Fibroblast of the aortic adventitia (primary cell): ENCODE data around the gene DNAJC11. TPM values are rescaled to one million over a fixed set of nuclear protein-coding genes. Genes with fewer than 3 reads are reported as not detected.

ENCODE experiments used
- DNase-seq: peaks from one replicate; pipeline ENCODE4 v3.0.0-alpha.2; 2010; ENCODE audit warnings: low read depth
- H3K4me3 ChIP-seq: 2 replicates; pipeline ENCODE4 v1.5.1; 2011; ENCODE audit warnings: low read depth, mild to moderate bottlenecking, control low read depth, low read length, moderate library complexity
- total RNA-seq: library from RNA; depleted of rRNA; stranded (reverse); fragments of >200 nt; gene quantifications from 2 replicates; pipeline ENCODE4 v1.2.3, GENCODE V29; 2012; ENCODE audit warnings: low replicate concordance
- TF ChIP-seq, protein P1 (sequence below): IDR thresholded peaks from 2 replicates; pipeline ENCODE4 v1.5.1; 2011; ENCODE audit warnings: mild to moderate bottlenecking, low read length, control low read depth, inconsistent platforms; ENCODE audit not compliant: insufficient read depth

The DNAJC11 gene
- total RNA-seq, 1 donor, result 29.5 TPM

GRCh38 chr1:6631058-6631457, 70.6 kb downstream of the DNAJC11 start:
- no peak overlapping the region for H3K4me3 ChIP-seq
- no peak for DNase-seq
- TF ChIP-seq, protein P1, sequence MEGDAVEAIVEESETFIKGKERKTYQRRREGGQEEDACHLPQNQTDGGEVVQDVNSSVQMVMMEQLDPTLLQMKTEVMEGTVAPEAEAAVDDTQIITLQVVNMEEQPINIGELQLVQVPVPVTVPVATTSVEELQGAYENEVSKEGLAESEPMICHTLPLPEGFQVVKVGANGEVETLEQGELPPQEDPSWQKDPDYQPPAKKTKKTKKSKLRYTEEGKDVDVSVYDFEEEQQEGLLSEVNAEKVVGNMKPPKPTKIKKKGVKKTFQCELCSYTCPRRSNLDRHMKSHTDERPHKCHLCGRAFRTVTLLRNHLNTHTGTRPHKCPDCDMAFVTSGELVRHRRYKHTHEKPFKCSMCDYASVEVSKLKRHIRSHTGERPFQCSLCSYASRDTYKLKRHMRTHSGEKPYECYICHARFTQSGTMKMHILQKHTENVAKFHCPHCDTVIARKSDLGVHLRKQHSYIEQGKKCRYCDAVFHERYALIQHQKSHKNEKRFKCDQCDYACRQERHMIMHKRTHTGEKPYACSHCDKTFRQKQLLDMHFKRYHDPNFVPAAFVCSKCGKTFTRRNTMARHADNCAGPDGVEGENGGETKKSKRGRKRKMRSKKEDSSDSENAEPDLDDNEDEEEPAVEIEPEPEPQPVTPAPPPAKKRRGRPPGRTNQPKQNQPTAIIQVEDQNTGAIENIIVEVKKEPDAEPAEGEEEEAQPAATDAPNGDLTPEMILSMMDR, result no peak

DNA sequence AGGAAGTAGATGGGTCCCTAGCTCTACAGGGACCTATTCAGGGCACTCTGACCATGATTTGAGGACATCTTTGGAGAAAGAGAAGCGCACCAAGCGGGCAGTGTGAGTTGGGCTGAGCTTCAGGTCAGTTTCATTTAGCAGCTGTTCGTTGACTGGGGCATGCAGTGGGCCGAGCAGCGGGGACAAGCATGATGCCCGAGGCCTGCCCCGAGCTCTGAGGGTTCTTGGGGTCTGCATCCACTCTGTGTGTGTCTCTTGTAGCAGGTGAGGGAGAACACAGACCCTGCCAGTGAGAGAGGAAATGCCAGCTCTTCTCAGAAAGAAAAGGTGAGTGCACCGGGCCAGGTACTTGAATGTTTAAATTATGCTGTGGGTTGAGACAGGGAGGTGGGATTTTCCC, 71.6 kb downstream of the DNAJC11 start:
- DNase-seq, result no peak
- TF ChIP-seq, protein P1, result no peak
- no peak overlapping the region for H3K4me3 ChIP-seq

DNA sequence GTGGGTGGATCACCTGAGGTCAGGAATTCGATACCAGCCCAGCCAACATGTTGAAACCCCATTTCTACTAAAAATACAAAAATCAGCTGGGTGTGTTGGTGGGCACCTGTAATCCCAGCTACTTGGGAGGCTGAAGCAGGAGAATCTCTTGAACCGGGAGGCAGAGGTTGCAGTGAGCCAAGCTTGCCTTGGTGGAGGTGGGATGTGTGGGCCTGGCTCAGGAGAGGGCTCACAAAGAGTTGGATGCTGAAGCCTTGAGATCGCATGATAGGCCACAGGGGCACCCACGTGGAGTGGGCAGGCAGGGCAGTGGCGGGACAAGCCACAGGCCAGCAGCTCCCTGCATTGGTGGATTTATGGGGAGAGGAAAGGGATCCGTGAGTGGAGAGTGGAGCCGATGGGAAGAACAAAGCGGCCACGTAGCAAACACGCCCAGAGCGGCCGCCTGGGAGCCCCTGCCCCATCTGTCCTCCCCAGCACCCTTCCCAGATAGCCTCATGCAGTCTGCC, 72.6 kb downstream of the DNAJC11 start:
- no peak for DNase-seq
- TF ChIP-seq, protein P1, result no peak
- H3K4me3 ChIP-seq, result no peak overlapping the region

GRCh38 chr1:6627841-6628545, 73.6 kb downstream of the DNAJC11 start:
- DNase-seq, result no peak
- H3K4me3 ChIP-seq, result no peak overlapping the region
- TF ChIP-seq, protein P1, result no peak

DNA sequence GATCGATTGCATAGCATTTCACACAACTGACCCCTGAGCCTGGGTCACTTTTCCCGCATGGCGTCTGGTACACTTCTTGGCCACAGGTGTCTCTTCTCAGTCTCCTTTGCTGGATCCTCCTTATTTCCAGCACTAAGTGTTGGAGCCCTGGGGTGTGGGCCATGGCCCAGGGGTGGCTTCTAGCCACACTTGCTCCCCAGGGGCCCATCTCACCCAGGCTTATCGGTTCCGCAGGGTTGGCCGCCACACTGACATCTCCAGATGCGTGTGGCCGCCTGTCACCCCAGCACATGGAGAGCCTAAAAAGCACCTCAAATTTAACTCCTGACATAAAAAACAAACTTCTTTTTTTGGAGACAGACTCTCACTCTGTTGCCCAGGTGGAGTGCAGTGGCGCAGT, 74.6 kb downstream of the DNAJC11 start:
- TF ChIP-seq, protein P1, result no peak
- DNase-seq, result no peak
- H3K4me3 ChIP-seq, result no peak overlapping the region

DNA sequence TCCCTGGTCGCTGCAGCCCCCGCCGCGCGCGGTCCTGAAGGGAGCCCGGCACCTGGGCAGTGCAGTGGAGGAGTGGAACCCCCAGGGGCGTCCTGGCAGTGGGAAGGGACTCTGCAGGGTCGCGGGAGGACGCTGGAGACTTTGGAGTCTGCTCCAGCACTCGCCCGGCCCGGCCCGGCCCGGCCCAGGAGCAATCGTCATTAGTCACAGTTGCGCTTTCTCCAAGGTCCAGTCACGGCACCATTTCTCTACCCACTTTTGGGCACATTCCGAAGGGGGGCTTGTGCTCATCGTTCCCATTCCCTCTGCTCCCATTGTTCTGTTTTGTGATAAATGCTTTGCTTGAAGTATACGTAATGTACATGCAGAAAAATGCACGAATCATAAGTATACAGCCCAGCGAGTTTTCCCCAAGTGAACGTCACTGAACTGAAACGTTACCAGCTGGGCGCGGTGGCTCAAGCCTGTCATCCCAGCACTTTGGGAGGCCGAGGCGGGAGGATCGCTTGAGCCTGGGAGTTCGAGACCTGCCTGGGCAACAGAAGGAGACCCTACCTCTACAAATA, 75.9 kb downstream of the DNAJC11 start:
- TF ChIP-seq, protein P1, result no peak
- DNase-seq, result peak; percentile 78
- peak overlapping the region; percentile 78 for H3K4me3 ChIP-seq
